ENCODE measurements around the gene JMJD8.
"Not testable (repeated sequence)": the region's sequence is repeated elsewhere in the genome, so short reads cannot be mapped to it uniquely, and the experiment has no call there.

The JMJD8 gene

DNA sequence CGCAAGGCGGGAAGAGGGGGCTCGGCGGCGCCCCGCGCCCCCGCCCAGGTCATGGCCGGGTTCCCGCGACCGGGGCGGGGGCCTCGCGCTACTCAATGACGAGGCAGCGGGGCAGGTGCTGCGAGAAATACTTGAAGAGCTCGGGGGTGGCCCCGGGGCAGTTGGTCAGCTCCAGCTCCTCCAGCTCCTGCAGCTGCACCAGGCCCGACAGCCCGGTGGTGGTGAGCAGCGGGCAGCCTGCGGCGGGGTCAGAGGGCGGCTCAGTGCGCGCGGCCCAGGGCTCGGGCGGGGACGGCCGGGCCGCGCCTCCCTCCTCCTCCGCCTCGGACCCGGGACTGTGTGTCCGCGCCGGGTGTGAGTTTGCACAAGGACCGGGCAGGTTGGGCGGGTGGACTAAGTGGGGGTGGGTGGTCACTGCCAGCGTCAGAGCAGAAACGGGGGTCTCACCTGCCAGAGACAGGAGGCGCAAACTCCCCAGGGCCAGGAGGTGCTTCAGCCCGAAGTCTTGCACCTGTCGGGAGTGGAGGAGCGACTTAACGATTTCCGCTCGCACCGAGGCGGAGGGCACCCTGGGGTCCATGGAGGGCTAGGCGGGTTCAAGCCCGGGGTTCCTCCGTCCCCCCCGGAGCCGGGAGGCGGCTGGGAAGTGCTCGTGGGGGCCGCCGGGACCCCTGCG is 10.2 kb upstream of the JMJD8 start:
- Histone ChIP-seq H3K4me1 (peaks cover 27 to 40% (median 38%) of the 10 kb centered on the region in 10 experiments), H3K4me2 (peak overlapping the region; percentile 79 to 99 (median 90)), H3K9ac (peak overlapping the region in 1 of 11 experiments; percentile 29; a peak in 1 of 22 replicates), H3K27ac (no peak overlapping the region), H3K4me3 (peak overlapping the region; percentile 14 to 67 (median 52); a peak in 17 of 20 replicates), H4K20me1 (peaks cover 0 to 41% (median 17%) of the 10 kb centered on the region in 11 experiments; a peak in 13 of 22 replicates), H3K9me3 (replicated peaks in 1 of 11) (no peaks in the 10 kb centered on the region), H3K36me3 (no peaks in the 10 kb centered on the region), H3K27me3 (peaks cover 80 to 86% (median 85%) of the 10 kb centered on the region in 11 experiments)
- TF ChIP-seq Cebpa-rat (IDR thresholded peaks at IDR 0.05), result no peak

DNA sequence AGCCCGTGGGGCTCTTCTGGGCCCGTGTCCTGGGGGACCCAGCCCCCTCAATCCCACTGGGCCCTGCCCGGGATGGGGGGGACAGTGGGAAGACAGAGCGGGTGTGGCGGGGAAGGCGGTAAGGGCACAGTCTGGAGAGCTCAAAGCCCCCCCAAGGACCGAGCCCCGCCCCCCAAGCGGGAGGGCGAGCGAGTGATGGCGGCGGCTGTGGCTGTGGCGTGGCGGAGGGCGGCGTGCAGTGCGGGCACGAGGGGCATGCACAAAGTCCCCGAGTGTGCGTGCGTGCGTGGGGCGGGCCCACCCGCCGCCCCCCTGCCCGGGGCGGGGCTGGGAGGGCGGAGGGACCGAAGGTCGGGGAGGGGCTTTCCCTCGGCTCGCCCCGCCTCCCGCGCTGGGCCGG is 9.6 kb upstream of the JMJD8 start:
- Histone ChIP-seq H3K36me3 (no peaks in the 10 kb centered on the region), H4K20me1 (peaks cover 0 to 35% (median 17%) of the 10 kb centered on the region in 11 experiments; a peak in 12 of 22 replicates), H3K9me3 (replicated peaks in 1 of 11) (no peaks in the 10 kb centered on the region), H3K9ac (no peak overlapping the region), H3K27me3 (peaks cover 74 to 81% (median 80%) of the 10 kb centered on the region in 11 experiments), H3K4me3 (peak overlapping the region; percentile 14 to 67 (median 50); a peak in 13 of 20 replicates), H3K27ac (no peak overlapping the region), H3K4me2 (peak overlapping the region; percentile 79 to 99 (median 90); a peak in 20 of 22 replicates), H3K4me1 (peaks cover 33 to 46% (median 43%) of the 10 kb centered on the region in 10 experiments)
- TF ChIP-seq Cebpa-rat (IDR thresholded peaks at IDR 0.05), result no peak

GRCh38 chr16:693364-693763 is 9.2 kb upstream of the JMJD8 start:
- H3K4me1 ChIP-seq, result peaks cover 37 to 50% (median 47%) of the 10 kb centered on the region in 10 experiments
- H3K4me2 ChIP-seq, result peak overlapping the region in 9 of 11 experiments; percentile 81 to 99 (median 95); a peak in 13 of 22 replicates
- TF ChIP-seq Cebpa-rat (IDR thresholded peaks at IDR 0.05), result no peak
- no peaks in the 10 kb centered on the region for H3K9me3 ChIP-seq (replicated peaks in 1 of 11)
- no peak overlapping the region for H3K9ac ChIP-seq
- H3K36me3 ChIP-seq, result no peaks in the 10 kb centered on the region
- peak overlapping the region in 6 of 10 experiments; percentile 31 to 67 (median 54); a peak in 5 of 20 replicates for H3K4me3 ChIP-seq
- peaks cover 0 to 31% (median 17%) of the 10 kb centered on the region in 11 experiments; a peak in 13 of 22 replicates for H4K20me1 ChIP-seq
- H3K27me3 ChIP-seq, result peaks cover 70 to 77% (median 75%) of the 10 kb centered on the region in 11 experiments
- no peak overlapping the region for H3K27ac ChIP-seq

- Histone ChIP-seq H4K20me1 (peaks cover 0 to 36% (median 20%) of the 10 kb centered on the region in 11 experiments; a peak in 12 of 22 replicates), H3K9me3 (replicated peaks in 1 of 11) (no peaks in the 10 kb centered on the region), H3K27me3 (peaks cover 62 to 68% (median 67%) of the 10 kb centered on the region in 11 experiments), H3K27ac (no peak overlapping the region), H3K36me3 (peaks cover 0 to 7% (median 3%) of the 10 kb centered on the region in 11 experiments; a peak in 12 of 22 replicates), H3K9ac (no peak overlapping the region), H3K4me1 (peaks cover 37 to 56% (median 50%) of the 10 kb centered on the region in 10 experiments), H3K4me2 (no peak overlapping the region), H3K4me3 (no peak overlapping the region)
- TF ChIP-seq Cebpa-rat (IDR thresholded peaks at IDR 0.05), result no peak
Measured at GRCh38 chr16:692356-693108, 8.4 kb upstream of the JMJD8 start.

- Histone ChIP-seq H3K27me3 (peaks cover 51 to 56% (median 55%) of the 10 kb centered on the region in 11 experiments), H3K4me1 (peaks cover 40 to 60% (median 50%) of the 10 kb centered on the region in 10 experiments), H3K36me3 (peaks cover 9 to 20% (median 15%) of the 10 kb centered on the region in 11 experiments; a peak in 19 of 22 replicates), H4K20me1 (peaks cover 0 to 42% (median 20%) of the 10 kb centered on the region in 11 experiments; a peak in 12 of 22 replicates), H3K4me2 (peak overlapping the region in 4 of 11 experiments; percentile 98 to 99 (median 98); a peak in 6 of 22 replicates)
- H3K27ac ChIP-seq; H3K9me3 ChIP-seq (replicated peaks in 1 of 11); H3K4me3 ChIP-seq; H3K9ac ChIP-seq: not testable (repeated sequence)
Measured at GRCh38 chr16:691242-691641, 7.1 kb upstream of the JMJD8 start.

GRCh38 chr16:689175-689897 is 5.2 kb upstream of the JMJD8 start:
- Histone ChIP-seq H3K4me1 (peaks cover 35 to 61% (median 44%) of the 10 kb centered on the region in 10 experiments), H3K27ac (peak overlapping the region; percentile 75 to 95 (median 89)), H3K9ac (peak overlapping the region; percentile 89 to 97 (median 94)), H3K4me2 (peak overlapping the region; percentile 89 to 99 (median 98)), H3K4me3 (peak overlapping the region; percentile 80 to 97 (median 86)), H3K27me3 (peaks cover 33 to 37% (median 36%) of the 10 kb centered on the region in 11 experiments), H3K9me3 (replicated peaks in 1 of 11) (no peaks in the 10 kb centered on the region), H4K20me1 (peaks cover 0 to 32% (median 9%) of the 10 kb centered on the region in 11 experiments; a peak in 11 of 22 replicates), H3K36me3 (peaks cover 9 to 34% (median 19%) of the 10 kb centered on the region in 11 experiments; a peak in 20 of 22 replicates)
- TF ChIP-seq Cebpa-rat (IDR thresholded peaks at IDR 0.05), result no peak

GRCh38 chr16:687499-687898 is 3.4 kb upstream of the JMJD8 start:
- H3K4me3 ChIP-seq, result no peak overlapping the region
- H3K27ac ChIP-seq, result no peak overlapping the region
- H4K20me1 ChIP-seq, result peaks cover 8 to 34% (median 14%) of the 10 kb centered on the region in 11 experiments; a peak in 21 of 22 replicates
- no peak for TF ChIP-seq Cebpa-rat (IDR thresholded peaks at IDR 0.05)
- H3K9ac ChIP-seq, result 0 out of 22 replicates have a peak overlapping the region, but pooled peaks of 2 of the 11 experiments have one; percentile 96
- H3K4me1 ChIP-seq, result peaks cover 39 to 67% (median 51%) of the 10 kb centered on the region in 10 experiments
- no peaks in the 10 kb centered on the region for H3K9me3 ChIP-seq (replicated peaks in 1 of 11)
- H3K4me2 ChIP-seq, result no peak overlapping the region
- peaks cover 19 to 46% (median 31%) of the 10 kb centered on the region in 11 experiments for H3K36me3 ChIP-seq
- peaks cover 15 to 18% (median 17%) of the 10 kb centered on the region in 11 experiments for H3K27me3 ChIP-seq
